OCI-LY7 (cell line): ENCODE results near the gene RAPGEF6. TPM values are rescaled to one million over a fixed set of nuclear protein-coding genes. Genes with fewer than 3 reads are reported as not detected.
A peak's percentile ranks its signal among the peaks of the same experiment; 100 is the strongest.

Experiments used
- BruUV-seq: library from RNA; stranded (reverse); fragments of 400-500 nt; replicated peaks from 2 replicates; lab custom pipeline; 2021; lab: Mats Ljungman, UMichigan
- CTCF ChIA-PET: fragments of 300-600 bp; sonication (Branson Sonifier 250); formaldehyde crosslinking; loops from one replicate; lab custom pipeline; 2022; ENCODE audit warnings: antibody characterized with exemption; ENCODE audit not compliant: unreplicated experiment; lab: Charles Lee
- POLR2A ChIA-PET: fragments of 300-600 bp; sonication (Branson Sonifier 250); formaldehyde crosslinking; loops from one replicate; lab custom pipeline; 2022; ENCODE audit warnings: antibody characterized with exemption; lab: Charles Lee
- DNase-seq: peaks from one replicate; pipeline ENCODE4 v3.0.0-alpha.2; 2015; ENCODE audit warnings: low spot score
- H2AFZ ChIP-seq: fragments of 200-600 bp; sonication (generic), shearing (Covaris generic); 2 replicates; pipeline ENCODE4 v1.6.1; 2014; ENCODE audit warnings: mild to moderate bottlenecking, antibody characterized with exemption, low read length, moderate library complexity
- H3K27ac ChIP-seq: fragments of 200-600 bp; sonication (generic); 2 replicates; pipeline ENCODE4 v1.5.1; 2014; ENCODE audit warnings: mixed run types, low read depth, mild to moderate bottlenecking, moderate library complexity, low read length, inconsistent platforms; ENCODE audit not compliant: poor library complexity, severe bottlenecking
- H3K36me3 ChIP-seq: fragments of 200-600 bp; sonication (generic); 2 replicates; pipeline ENCODE4 v1.6.1; 2014; ENCODE audit warnings: mild to moderate bottlenecking, antibody characterized with exemption, low read length, moderate library complexity, mixed read lengths; ENCODE audit not compliant: insufficient read depth
- H3K4me1 ChIP-seq: fragments of 200-600 bp; sonication (generic); 2 replicates; pipeline ENCODE4 v1.5.1; 2014; ENCODE audit warnings: mild to moderate bottlenecking, low read length; ENCODE audit not compliant: insufficient read depth, poor library complexity, severe bottlenecking
- H3K4me2 ChIP-seq: fragments of 200-600 bp; sonication (generic); 2 replicates; pipeline ENCODE4 v1.6.1; 2014; ENCODE audit warnings: mild to moderate bottlenecking, low read length
- H3K4me3 ChIP-seq: fragments of 200-600 bp; sonication (generic); 2 replicates; pipeline ENCODE4 v1.5.1; 2014; ENCODE audit warnings: mild to moderate bottlenecking, low read depth, low read length; ENCODE audit not compliant: poor library complexity, severe bottlenecking
- H3K79me2 ChIP-seq: fragments of 200-600 bp; sonication (generic); 2 replicates; pipeline ENCODE4 v1.6.1; 2016; ENCODE audit warnings: low read depth, mild to moderate bottlenecking, low read length, moderate library complexity, mixed read lengths; ENCODE audit not compliant: insufficient read depth
- H3K9me2 ChIP-seq: fragments of 200-600 bp; sonication (generic); 2 replicates; pipeline ENCODE4 v1.6.1; 2016; ENCODE audit warnings: mild to moderate bottlenecking, low read length, mixed read lengths; ENCODE audit not compliant: insufficient read depth
- H3K9me3 ChIP-seq: fragments of 200-600 bp; sonication (generic); 2 replicates; pipeline ENCODE4 v1.6.1; 2014; ENCODE audit warnings: mild to moderate bottlenecking, mixed run types, low read length, mixed read lengths
- H4K20me1 ChIP-seq: fragments of 200-600 bp; sonication (generic); 2 replicates; pipeline ENCODE4 v1.6.1; 2014; ENCODE audit warnings: mild to moderate bottlenecking, antibody characterized with exemption, low read length, moderate library complexity, mixed read lengths; ENCODE audit not compliant: insufficient read depth
- CTCF ChIP-seq: fragments of 200-600 bp; sonication (generic); conservative IDR thresholded peaks from 2 replicates; pipeline ENCODE4 v1.5.1; 2014; ENCODE audit warnings: mild to moderate bottlenecking, antibody characterized with exemption, low read length, moderate library complexity, mixed read lengths
- EZH2phosphoT487 ChIP-seq: fragments of 200-600 bp; sonication (generic); IDR thresholded peaks from 2 replicates; pipeline ENCODE4 v1.6.1; 2018; ENCODE audit warnings: low read depth, borderline replicate concordance, mild to moderate bottlenecking, mixed run types, antibody characterized with exemption, low read length, moderate library complexity, mixed read lengths
- intact Hi-C: fragments of 100-400 bp; cut with micrococcal nuclease; formaldehyde crosslinking; loops from one replicate; pipeline ENCODE4 v1.10.0; 2022; ENCODE audit not compliant: unreplicated experiment
- total RNA-seq, 2 experiments: library from RNA; depleted of rRNA in 1 of 2; stranded (reverse); fragments of >200 nt in 1 of 2; shearing (Covaris generic) in 1 of 2; gene quantifications; 2 replicates each; pipeline ENCODE4 v1.2.3, GENCODE V29; 2014 to 2022

RAPGEF6 gene
- total RNA-seq, 2 experiments from 2014 or later = 39.6 to 50.8 TPM

GRCh38 chr5:131649161-131649560 lies 14.1 kb upstream of the RAPGEF6 start:
- CTCF ChIA-PET = no interaction called here

DNA sequence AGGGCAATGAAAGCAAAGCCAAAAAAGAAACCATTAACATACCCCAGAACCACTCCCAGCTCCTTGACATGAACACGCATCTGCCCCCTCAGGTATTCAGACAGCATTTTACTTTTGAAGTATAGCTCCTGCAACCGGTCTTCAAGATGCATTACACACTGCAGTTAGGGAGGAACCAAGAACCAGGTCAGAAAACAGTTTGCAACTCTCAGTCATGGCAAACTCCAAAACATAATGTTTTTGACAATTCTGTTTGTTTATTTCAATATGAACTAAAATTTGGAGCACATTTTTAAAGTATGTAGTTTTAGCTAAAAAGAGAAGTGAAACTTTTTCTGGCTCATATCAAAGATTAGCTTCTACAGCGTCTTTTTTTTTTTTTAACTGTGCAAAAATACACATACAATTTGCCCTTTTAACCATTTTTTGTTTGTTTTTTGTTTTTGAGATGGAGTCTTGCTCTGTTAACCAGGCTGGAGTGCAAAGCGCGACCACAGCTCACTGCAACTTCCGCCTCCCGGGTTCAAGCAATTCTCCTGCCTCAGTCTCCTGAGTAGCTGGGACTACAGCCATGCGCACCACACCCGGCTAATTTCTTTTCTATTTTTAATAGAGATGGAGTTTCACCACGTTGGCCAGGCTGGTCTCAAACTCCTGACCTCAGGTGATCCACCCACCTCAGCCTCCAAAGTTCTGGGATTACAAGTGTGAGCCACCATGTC lies 12.2 kb upstream of the RAPGEF6 start:
- Histone ChIP-seq H3K27ac (peak overlapping the region; percentile 76), H3K4me2 (peak overlapping the region; percentile 72), H3K4me1 (peaks cover 29% of the 10 kb centered on the region), H2AFZ (peak overlapping the region; percentile 69; the same call in 1 of the 2 replicates), H3K9me3 (no peaks in the 10 kb centered on the region; the same call in 1 of the 2 replicates), H3K36me3 (peaks cover 56% of the 10 kb centered on the region), H3K79me2 (no peaks in the 10 kb centered on the region), H3K9me2 (no peaks in the 10 kb centered on the region), H4K20me1 (no peaks in the 10 kb centered on the region), H3K4me3 (peak overlapping the region; percentile 44)
- POLR2A ChIA-PET = interaction anchor here (0.5 to 4.0 kb wide), 13 partner anchors 9 to 532 kb away, joined by 3 to 29 read pairs (median 6); no protein-coding TSS in a partner anchor
- BruUV-seq = no TSS peak
- peak; percentile 73 for DNase-seq
- CTCF ChIA-PET = interaction anchor here (1.0 kb wide), 1 partner anchor 11 kb away, joined by 5 read pairs; no protein-coding TSS in a partner anchor
- intact Hi-C loops = loop anchor here (1.0 kb wide), 1 partner anchor 12 kb away; the partner anchor contains the start of gene RAPGEF6
- TF ChIP-seq EZH2phosphoT487 (no peak), CTCF (peak; percentile 68)

More at GRCh38 chr5:131649161-131649560, 14.1 kb upstream of the RAPGEF6 start:
- H4K20me1 ChIP-seq = no peaks in the 10 kb centered on the region
- POLR2A ChIA-PET = interaction anchor here (0.9 to 1.4 kb wide), 3 partner anchors 8 to 18 kb away, joined by 3 to 4 read pairs (median 3); no protein-coding TSS in a partner anchor
- BruUV-seq = no TSS peak
- peaks cover 59% of the 10 kb centered on the region for H3K36me3 ChIP-seq
- H3K4me2 ChIP-seq = no peak overlapping the region
- no peaks in the 10 kb centered on the region; the same call in 1 of the 2 replicates for H3K9me3 ChIP-seq
- no peaks in the 10 kb centered on the region for H3K79me2 ChIP-seq
- no peak overlapping the region for H3K27ac ChIP-seq
- H3K9me2 ChIP-seq = no peaks in the 10 kb centered on the region
- TF ChIP-seq CTCF = no peak
- no peak for TF ChIP-seq EZH2phosphoT487
- peaks cover 29% of the 10 kb centered on the region for H3K4me1 ChIP-seq
- H2AFZ ChIP-seq = no peak overlapping the region
- intact Hi-C loops = no loop called here
- no peak overlapping the region for H3K4me3 ChIP-seq
- no peak for DNase-seq
